Islet precursor cell (in vitro differentiated cells): Measurements from ENCODE around the gene GPD2.

ENCODE experiments used
- DNase-seq: peaks from one replicate; pipeline ENCODE4 v3.0.0-alpha.2; 2018

The GPD2 gene

GRCh38 chr2:156536534-156536933, 100.4 kb downstream of the GPD2 start:
- DNase-seq = no peak

GRCh38 chr2:156537141-156537540, 101.0 kb downstream of the GPD2 start:
- DNase-seq = no peak

- DNase-seq = no peak
Measured at GRCh38 chr2:156538083-156538504, 101.9 kb downstream of the GPD2 start.

- DNase-seq = no peak
Measured at GRCh38 chr2:156539086-156539860, 103.1 kb downstream of the GPD2 start.

- no peak for DNase-seq
Measured at GRCh38 chr2:156540706-156541105, 104.5 kb downstream of the GPD2 start.

- no peak for DNase-seq
Measured at GRCh38 chr2:156541229-156541628, 105.0 kb downstream of the GPD2 start.

GRCh38 chr2:156541706-156542105, 105.5 kb downstream of the GPD2 start:
- DNase-seq = no peak

GRCh38 chr2:156548413-156548812, 112.2 kb downstream of the GPD2 start:
- no peak for DNase-seq

GRCh38 chr2:156553714-156554442, 117.7 kb downstream of the GPD2 start:
- DNase-seq = no peak

GRCh38 chr2:156561326-156561725, 125.1 kb downstream of the GPD2 start:
- no peak for DNase-seq

- no peak for DNase-seq
Measured at GRCh38 chr2:156562124-156562523, 125.9 kb downstream of the GPD2 start.

GRCh38 chr2:156563994-156564753, 128.0 kb downstream of the GPD2 start:
- DNase-seq = no peak

GRCh38 chr2:156565066-156565710, 129.0 kb downstream of the GPD2 start:
- DNase-seq = no peak

- no peak for DNase-seq
Measured at GRCh38 chr2:156573710-156574109, 137.5 kb downstream of the GPD2 start.

GRCh38 chr2:156574112-156574511, 137.9 kb downstream of the GPD2 start:
- DNase-seq = no peak

GRCh38 chr2:156576005-156576404, 139.8 kb downstream of the GPD2 start:
- no peak for DNase-seq

- DNase-seq = no peak
Measured at GRCh38 chr2:156580501-156580900, 144.3 kb downstream of the GPD2 start.

GRCh38 chr2:156581280-156581679, 145.1 kb downstream of the GPD2 start:
- no peak for DNase-seq

GRCh38 chr2:156585457-156585856, 149.3 kb downstream of the GPD2 start:
- DNase-seq = no peak

- DNase-seq = no peak
Measured at GRCh38 chr2:156586621-156587020, 150.4 kb downstream of the GPD2 start.

- no peak for DNase-seq
Measured at GRCh38 chr2:156589381-156590079, 153.4 kb downstream of the GPD2 start.

GRCh38 chr2:156590085-156590739, 154.0 kb downstream of the GPD2 start:
- no peak for DNase-seq
